Measurements from ENCODE around the gene RAP1GDS1. TPM values are rescaled to one million over a fixed set of nuclear protein-coding genes. Genes with fewer than 3 reads are reported as not detected.

RAP1GDS1 gene
- polyA plus RNA-seq, 1 experiment, result 74.6 TPM

- Histone ChIP-seq H3K27me3 (ENCODE audit: control insufficient read depth, insufficient read depth, low read length) (no peaks in the 10 kb centered on the region), H3K9me3 (ENCODE audit: control insufficient read depth, insufficient read depth, low read length) (no peaks in the 10 kb centered on the region), H3K27ac (ENCODE audit: low read depth, low read length) (no peak overlapping the region), H3K4me3 (ENCODE audit: low read depth, low read length) (no peak overlapping the region)
- CTCF ChIA-PET, result no interaction called here
- TF ChIP-seq CTCF (IDR thresholded peaks at IDR 0.05; ENCODE audit: low read depth, low read length), result no peak
- no peak for DNase-seq (ENCODE audit: low read depth, low spot score)
- POLR2A ChIA-PET, result interaction anchor here (0.9 kb wide), 1 partner anchor 12 kb away, joined by 4 read pairs; the partner anchor contains the start of gene RAP1GDS1
Observed at GRCh38 chr4:98248934-98249333, 12.2 kb upstream of the RAP1GDS1 start.

GRCh38 chr4:98249831-98250230, 11.4 kb upstream of the RAP1GDS1 start:
- POLR2A ChIA-PET, result no interaction called here
- CTCF ChIA-PET, result no interaction called here
- Histone ChIP-seq H3K4me3 (ENCODE audit: low read depth, low read length) (no peak overlapping the region), H3K27ac (ENCODE audit: low read depth, low read length) (no peak overlapping the region), H3K9me3 (ENCODE audit: control insufficient read depth, insufficient read depth, low read length) (no peaks in the 10 kb centered on the region), H3K27me3 (ENCODE audit: control insufficient read depth, insufficient read depth, low read length) (no peaks in the 10 kb centered on the region)
- no peak for TF ChIP-seq CTCF (IDR thresholded peaks at IDR 0.05; ENCODE audit: low read depth, low read length)
- DNase-seq (ENCODE audit: low read depth, low spot score), result no peak

- Histone ChIP-seq H3K4me3 (ENCODE audit: low read depth, low read length) (no peak overlapping the region), H3K27ac (ENCODE audit: low read depth, low read length) (no peak overlapping the region), H3K27me3 (ENCODE audit: control insufficient read depth, insufficient read depth, low read length) (no peaks in the 10 kb centered on the region), H3K9me3 (ENCODE audit: control insufficient read depth, insufficient read depth, low read length) (no peaks in the 10 kb centered on the region)
- CTCF ChIA-PET, result no interaction called here
- DNase-seq (ENCODE audit: low read depth, low spot score), result no peak
- POLR2A ChIA-PET, result no interaction called here
- no peak for TF ChIP-seq CTCF (IDR thresholded peaks at IDR 0.05; ENCODE audit: low read depth, low read length)
Observed at GRCh38 chr4:98253499-98253898, 7.7 kb upstream of the RAP1GDS1 start.

GRCh38 chr4:98260047-98260578, 1.1 kb upstream of the RAP1GDS1 start:
- no peak for TF ChIP-seq CTCF (IDR thresholded peaks at IDR 0.05; ENCODE audit: low read depth, low read length)
- no peaks in the 10 kb centered on the region for H3K27me3 ChIP-seq (ENCODE audit: control insufficient read depth, insufficient read depth, low read length)
- no peaks in the 10 kb centered on the region; the same call in 1 of the 2 replicates for H3K9me3 ChIP-seq (ENCODE audit: control insufficient read depth, insufficient read depth, low read length)
- ChIA-PET POLR2A (interaction anchor here (0.5 to 2.1 kb wide), 9 partner anchors 12 to 828 kb away, joined by 3 to 6 read pairs (median 4); partner anchors contain the start of genes EIF4E and METAP1), CTCF (no interaction called here)
- no peak for DNase-seq (ENCODE audit: low read depth, low spot score)
- H3K4me3 ChIP-seq (ENCODE audit: low read depth, low read length), result peak overlapping the region; percentile 77
- H3K27ac ChIP-seq (ENCODE audit: low read depth, low read length), result peak overlapping the region; percentile 97

- Histone ChIP-seq H3K4me3 (ENCODE audit: low read depth, low read length) (peak overlapping the region; percentile 87), H3K27ac (ENCODE audit: low read depth, low read length) (peak overlapping the region; percentile 77), H3K27me3 (ENCODE audit: control insufficient read depth, insufficient read depth, low read length) (no peaks in the 10 kb centered on the region), H3K9me3 (ENCODE audit: control insufficient read depth, insufficient read depth, low read length) (no peaks in the 10 kb centered on the region; the same call in 1 of the 2 replicates)
- ChIA-PET CTCF (interaction anchor here (0.6 to 2.1 kb wide), 3 partner anchors 13 to 734 kb away, joined by 3 to 6 read pairs (median 3); partner anchors contain the start of gene METAP1), POLR2A (interaction anchor here (0.5 to 2.1 kb wide), 21 partner anchors 9 to 799 kb away, joined by 3 to 6 read pairs (median 4); partner anchors contain the start of genes EIF4E and METAP1)
- DNase-seq (ENCODE audit: low read depth, low spot score), result peak; percentile 13
- TF ChIP-seq CTCF (IDR thresholded peaks at IDR 0.05; ENCODE audit: low read depth, low read length), result no peak
Observed at GRCh38 chr4:98261405-98262291, 464 bp downstream of the RAP1GDS1 start.

Measured in AG04450 (cell line).